B cell (primary cell): ENCODE measurements around the gene PDE6H. TPM values are rescaled to one million over a fixed set of nuclear protein-coding genes. Genes with fewer than 3 reads are reported as not detected.
A peak's percentile ranks its signal among the peaks of the same experiment; 100 is the strongest.

Experiments
- ATAC-seq: fragments of 200-7000 bp; cut with Tn5 transposase; one replicate; pipeline ENCODE4 v1.10.0; 2021; ENCODE audit warnings: low read depth, mild to moderate bottlenecking, moderate number of reproducible peaks, moderate library complexity
- CTCF ChIA-PET: fragments of 350-600 bp; sonication (Branson Sonifier 250); formaldehyde crosslinking; loops from one replicate; lab custom pipeline; 2021; ENCODE audit warnings: antibody characterized with exemption, inconsistent platforms; lab: Charles Lee
- POLR2A ChIA-PET: fragments of 350-600 bp; sonication (Branson Sonifier 250); formaldehyde crosslinking; loops from one replicate; lab custom pipeline; 2021; ENCODE audit warnings: antibody characterized with exemption; lab: Charles Lee
- DNase-seq: peaks from one replicate; pipeline ENCODE4 v3.0.0; 2013
- H2AFZ ChIP-seq: 2 replicates; pipeline ENCODE4 v1.6.1; 2012; ENCODE audit warnings: mild to moderate bottlenecking, low read depth, low read length; ENCODE audit not compliant: insufficient read depth, poor library complexity, severe bottlenecking
- H3K27ac ChIP-seq, 2 donors: 1 replicate in 1 of 2; 2 replicates in 1 of 2; pipeline ENCODE4 v1.5.1; 2012 to 2013; ENCODE audit warnings: low read length in 2 of 2, mild to moderate bottlenecking in 2 of 2, moderate library complexity in 1 of 2
- H3K27me3 ChIP-seq, 4 experiments: fragments of 200-600 bp in 1 of 4; sonication (generic) in 1 of 4; replicated peaks in 1 of 4; 1 replicate in 2 of 4; 2 replicates in 2 of 4; pipeline versions ENCODE4 v1.6.1 to v1.7.0; 2013 to 2016; ENCODE audit warnings: low read length in 3 of 4, mild to moderate bottlenecking in 2 of 4, mixed read lengths in 1 of 4, moderate library complexity in 1 of 4; ENCODE audit not compliant: insufficient read depth in 4 of 4, control insufficient read depth in 3 of 4; ENCODE audit errors: control extremely low read depth in 1 of 4
- H3K36me3 ChIP-seq, 2 experiments: replicated peaks in 1 of 2; 1 replicate in 1 of 2; 2 replicates in 1 of 2; pipeline versions ENCODE4 v1.6.1 to v1.7.1; 2013; ENCODE audit warnings: low read length in 1 of 2; ENCODE audit not compliant: insufficient read depth in 2 of 2, control insufficient read depth in 1 of 2; ENCODE audit errors: control extremely low read depth in 1 of 2, extremely low read depth in 1 of 2
- H3K4me1 ChIP-seq, 2 donors: fragments of 200-600 bp in 1 of 2; sonication (generic) in 1 of 2; 1 replicate in 1 of 2; 2 replicates in 1 of 2; pipeline versions ENCODE4 v1.5.1 to v1.6.1; 2013 to 2017; ENCODE audit warnings: low read length in 2 of 2; ENCODE audit not compliant: control insufficient read depth in 2 of 2, insufficient read depth in 2 of 2
- H3K4me2 ChIP-seq: replicated peaks from 2 replicates; pipeline ENCODE3; 2012; ENCODE audit warnings: mild to moderate bottlenecking, low read depth, low read length; ENCODE audit not compliant: poor library complexity, severe bottlenecking
- H3K4me3 ChIP-seq, 5 experiments: fragments of 200-600 bp in 1 of 5; sonication (generic) in 1 of 5; 1 replicate in 3 of 5; 2 replicates in 2 of 5; pipeline versions ENCODE4 v1.5.1 to v1.7.0; 2011 to 2016; ENCODE audit warnings: low read length in 4 of 5, mild to moderate bottlenecking in 4 of 5, low read depth in 2 of 5, control low read depth in 1 of 5, moderate library complexity in 1 of 5; ENCODE audit not compliant: insufficient read depth in 1 of 5; ENCODE audit errors: control extremely low read depth in 1 of 5, extremely low read depth in 1 of 5
- H3K79me2 ChIP-seq: fragments of 200-600 bp; sonication (generic); one replicate; pipeline ENCODE4 v1.6.0; 2016; ENCODE audit warnings: low read length; ENCODE audit not compliant: control insufficient read depth, insufficient read depth
- H3K9ac ChIP-seq: fragments of 200-600 bp; sonication (generic); 2 replicates; pipeline ENCODE4 v1.6.1; 2017; ENCODE audit warnings: mild to moderate bottlenecking, low read length, moderate library complexity
- H3K9me3 ChIP-seq, 3 donors: one replicate each; pipeline versions ENCODE4 v1.6.1 to v1.7.1; 2013; ENCODE audit warnings: low read length in 2 of 3; ENCODE audit not compliant: control insufficient read depth in 2 of 3, insufficient read depth in 1 of 3; ENCODE audit errors: control extremely low read depth in 1 of 3
- H4K20me1 ChIP-seq: 2 replicates; pipeline ENCODE4 v1.6.0; 2012; ENCODE audit warnings: mild to moderate bottlenecking, low read length; ENCODE audit not compliant: insufficient read depth, control insufficient read depth, poor library complexity, severe bottlenecking
- H3K27ac Mint-ChIP-seq: one replicate; pipeline ENCODE4 v1.8.0; 2021; ENCODE audit warnings: mixed read lengths
- H3K27me3 Mint-ChIP-seq: one replicate; pipeline ENCODE4 v1.8.0; 2021; ENCODE audit warnings: mixed read lengths
- H3K4me1 Mint-ChIP-seq: one replicate; pipeline ENCODE4 v1.8.0; 2021; ENCODE audit warnings: mixed read lengths
- H3K4me3 Mint-ChIP-seq: one replicate; pipeline ENCODE4 v1.8.0; 2021; ENCODE audit warnings: mixed read lengths
- H3K9me3 Mint-ChIP-seq: one replicate; pipeline ENCODE4 v1.8.0; 2022; ENCODE audit warnings: mixed read lengths; ENCODE audit not compliant: insufficient read depth
- EZH2 ChIP-seq: IDR thresholded peaks from 2 replicates; pipeline ENCODE4 v1.6.1; 2012; ENCODE audit warnings: borderline replicate concordance, low read depth, mild to moderate bottlenecking, moderate library complexity, low read length; ENCODE audit not compliant: insufficient read depth, poor library complexity, severe bottlenecking
- WGBS: methylation state at CpG from one replicate; pipeline ENCODE4 v1.1.5; 2013; ENCODE audit warnings: missing lambda C conversion rate; ENCODE audit not compliant: insufficient coverage; 5-methylcytosine and 5-hydroxymethylcytosine counted together
- intact Hi-C: fragments of 100-400 bp; cut with micrococcal nuclease; formaldehyde crosslinking; loops from one replicate; pipeline ENCODE4 v1.10.0; 2022
- polyA plus RNA-seq: library from polyadenylated mRNA; depleted of rRNA; stranded (reverse); fragments of >200 nt; gene quantifications from 2 replicates; pipeline ENCODE4 v1.2.3, GENCODE V29; 2012
- total RNA-seq, 2 donors: library from RNA; stranded (reverse); fragments of 120-200 nt in 1 of 2; gene quantifications; 1 replicate in 1 of 2; 2 replicates in 1 of 2; pipeline versions ENCODE4 v1.2.3 to v1.2.4, GENCODE V29; 2013 to 2022
- TF ChIP-seq, protein P1 (sequence below): fragments of 200-600 bp; IDR thresholded peaks from one replicate; pipeline ENCODE4 v1.8.0; 2022; ENCODE audit warnings: antibody characterized with exemption, mild to moderate bottlenecking

PDE6H gene
- total and polyA plus RNA-seq, 2 donors (not counting 1 experiment from before 2014, with no cell fraction given) = not detected

DNA sequence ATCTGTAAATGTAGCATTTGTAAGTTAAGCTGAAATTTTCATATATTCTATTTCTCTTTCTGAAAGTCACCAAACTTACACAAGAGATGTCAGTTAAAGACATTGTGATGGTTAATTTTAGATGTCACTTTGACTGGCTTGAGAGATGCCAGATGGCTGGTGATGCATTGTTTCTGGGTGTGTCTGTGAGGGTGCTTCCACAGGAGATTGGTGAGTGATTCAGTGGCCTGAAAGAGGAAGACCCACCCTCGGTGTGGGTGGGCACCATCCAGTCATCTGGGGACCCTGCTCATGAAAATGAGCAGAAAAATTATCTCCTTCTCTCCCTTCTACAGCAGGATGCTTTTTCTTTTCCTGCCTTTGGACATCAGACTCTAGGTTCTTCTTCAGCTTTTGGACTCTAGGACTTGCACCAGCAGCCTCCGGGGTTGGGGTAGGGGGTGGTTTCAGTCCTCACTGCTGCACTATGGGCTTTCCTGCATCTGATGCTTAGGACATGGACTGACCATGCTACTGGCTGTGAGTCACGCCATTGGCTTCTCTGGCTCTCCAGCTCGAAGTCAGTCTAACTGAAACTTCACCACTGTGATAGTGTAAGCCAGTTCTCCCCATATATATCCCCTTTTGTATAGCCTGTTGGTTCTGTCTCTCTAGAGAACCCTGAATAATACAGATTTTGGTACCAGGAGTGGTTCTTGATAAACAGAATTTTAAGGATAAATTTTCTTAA lies 20.9 kb downstream of the PDE6H start:
- TF ChIP-seq EZH2 = no peak
- TF ChIP-seq, protein P1, sequence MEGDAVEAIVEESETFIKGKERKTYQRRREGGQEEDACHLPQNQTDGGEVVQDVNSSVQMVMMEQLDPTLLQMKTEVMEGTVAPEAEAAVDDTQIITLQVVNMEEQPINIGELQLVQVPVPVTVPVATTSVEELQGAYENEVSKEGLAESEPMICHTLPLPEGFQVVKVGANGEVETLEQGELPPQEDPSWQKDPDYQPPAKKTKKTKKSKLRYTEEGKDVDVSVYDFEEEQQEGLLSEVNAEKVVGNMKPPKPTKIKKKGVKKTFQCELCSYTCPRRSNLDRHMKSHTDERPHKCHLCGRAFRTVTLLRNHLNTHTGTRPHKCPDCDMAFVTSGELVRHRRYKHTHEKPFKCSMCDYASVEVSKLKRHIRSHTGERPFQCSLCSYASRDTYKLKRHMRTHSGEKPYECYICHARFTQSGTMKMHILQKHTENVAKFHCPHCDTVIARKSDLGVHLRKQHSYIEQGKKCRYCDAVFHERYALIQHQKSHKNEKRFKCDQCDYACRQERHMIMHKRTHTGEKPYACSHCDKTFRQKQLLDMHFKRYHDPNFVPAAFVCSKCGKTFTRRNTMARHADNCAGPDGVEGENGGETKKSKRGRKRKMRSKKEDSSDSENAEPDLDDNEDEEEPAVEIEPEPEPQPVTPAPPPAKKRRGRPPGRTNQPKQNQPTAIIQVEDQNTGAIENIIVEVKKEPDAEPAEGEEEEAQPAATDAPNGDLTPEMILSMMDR = no peak
- Histone ChIP-seq H3K79me2 (peaks cover 30% of the 10 kb centered on the region), H3K36me3 (no peaks in the 10 kb centered on the region), H3K4me3 (no peak overlapping the region), H3K27me3 (no peaks in the 10 kb centered on the region), H3K27ac (peak overlapping the region; percentile 15 to 23), H4K20me1 (no peaks in the 10 kb centered on the region), H3K4me1 (peaks cover 49 to 57% of the 10 kb centered on the region in 2 donors), H3K9ac (no peak overlapping the region), H3K9me3 (peaks cover 0 to 5% (median 0%) of the 10 kb centered on the region in 3 donors), H3K4me2 (peak overlapping the region; percentile 30), H2AFZ (peak overlapping the region; percentile 31)
- DNase-seq (peak; percentile 42), ATAC-seq (peak; percentile 68)
- ChIA-PET CTCF (interaction anchor here (0.6 to 6.0 kb wide), 15 partner anchors 10 to 270 kb away, joined by 3 to 192 read pairs (median 4); partner anchors contain the start of genes ART4, ERP27 and RERG), POLR2A (no interaction called here)
- Mint-ChIP-seq H3K27me3 (no peaks in the 10 kb centered on the region), H3K4me1 (peaks cover 60% of the 10 kb centered on the region), H3K27ac (peak overlapping the region; percentile 87), H3K4me3 (peak overlapping the region; percentile 18), H3K9me3 (peaks cover 3% of the 10 kb centered on the region)
- intact Hi-C loops = loop anchor here (1.0 to 10.0 kb wide), 6 partner anchors 32 to 755 kb away; partner anchors contain the start of gene ARHGDIB
- no CpG with 5 or more reads among the region's 4 CpGs for WGBS

DNA sequence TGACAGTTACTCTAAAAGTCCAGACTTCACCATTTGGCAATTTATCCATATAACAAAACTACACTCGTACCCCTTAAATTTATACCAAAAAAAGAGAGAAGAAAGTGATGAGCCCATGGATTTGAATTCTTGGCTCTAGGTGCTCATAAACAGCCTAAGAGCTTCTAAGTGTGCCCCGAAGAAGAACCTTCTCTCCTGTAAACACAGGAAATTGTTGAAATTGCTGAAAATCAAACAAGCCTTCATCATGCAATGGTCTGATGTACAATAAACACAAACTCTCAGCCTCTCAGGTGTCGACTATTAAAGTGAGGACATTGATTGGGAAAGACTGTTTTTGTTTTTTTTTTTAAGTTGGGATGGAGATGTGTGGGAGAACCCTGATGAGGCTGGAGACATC lies 21.8 kb downstream of the PDE6H start:
- no CpG with 5 or more reads among the region's 3 CpGs for WGBS

More for the DNA sequence above, 21.8 kb downstream of the PDE6H start:
- TF ChIP-seq, protein P1 = no peak
- TF ChIP-seq EZH2 = no peak
- H2AFZ ChIP-seq = no peak overlapping the region
- Mint-ChIP-seq H3K27me3 (peaks cover 5% of the 10 kb centered on the region), H3K9me3 (peaks cover 3% of the 10 kb centered on the region), H3K4me1 (peaks cover 51% of the 10 kb centered on the region), H3K27ac (peak overlapping the region; percentile 39), H3K4me3 (no peak overlapping the region)
- ChIA-PET CTCF (interaction anchor here (0.6 to 6.0 kb wide), 33 partner anchors 11 to 1794 kb away, joined by 3 to 192 read pairs (median 7); partner anchors contain the start of genes ARHGDIB, ART4, C12orf60 and ERP27), POLR2A (interaction anchor here (0.8 kb wide), 1 partner anchor 34 kb away, joined by 3 read pairs; no protein-coding TSS in a partner anchor)
- H3K9ac ChIP-seq = no peak overlapping the region
- H3K36me3 ChIP-seq = no peaks in the 10 kb centered on the region
- DNase-seq (no peak), ATAC-seq (no peak)
- H3K4me2 ChIP-seq = peak overlapping the region; percentile 10
- peak overlapping the region in 1 of 2 donors; percentile 23 for H3K27ac ChIP-seq
- no peak overlapping the region for H3K4me3 ChIP-seq
- H3K27me3 ChIP-seq = peaks cover 0 to 4% (median 0%) of the 10 kb centered on the region in 4 experiments
- H3K4me1 ChIP-seq = peaks cover 43 to 48% of the 10 kb centered on the region in 2 donors
- intact Hi-C loops = loop anchor here (2.0 to 10.0 kb wide), 7 partner anchors 46 to 756 kb away; a partner anchor contains a TSS
- H4K20me1 ChIP-seq = no peaks in the 10 kb centered on the region
- H3K79me2 ChIP-seq = peaks cover 30% of the 10 kb centered on the region
- H3K9me3 ChIP-seq = peaks cover 0 to 5% (median 0%) of the 10 kb centered on the region in 3 donors
